Measurements from ENCODE around the gene SLIT3.

The SLIT3 gene

GRCh38 chr5:169300468-169301385 lies at the start of gene SLIT3:
Gene SLIT3 (minus strand): TSS chr5:169301139. CDS start chr5:169300709, 430 bp downstream.
- DNase-seq: no peak

GRCh38 chr5:169350016-169350415 lies 49.1 kb upstream of the SLIT3 start:
- DNase-seq: no peak

GRCh38 chr5:169347786-169348185 lies 46.8 kb upstream of the SLIT3 start:
- DNase-seq: no peak

- no peak for DNase-seq
Observed at GRCh38 chr5:169344629-169345028, 43.7 kb upstream of the SLIT3 start.

GRCh38 chr5:169343766-169344165 lies 42.8 kb upstream of the SLIT3 start:
- DNase-seq: no peak

GRCh38 chr5:169341556-169341955 lies 40.6 kb upstream of the SLIT3 start:
- no peak for DNase-seq

GRCh38 chr5:169339869-169340268 lies 38.9 kb upstream of the SLIT3 start:
- DNase-seq: no peak

GRCh38 chr5:169336242-169336641 lies 35.3 kb upstream of the SLIT3 start:
- no peak for DNase-seq

GRCh38 chr5:169335806-169336205 lies 34.9 kb upstream of the SLIT3 start:
- DNase-seq: no peak

GRCh38 chr5:169333518-169333917 lies 32.6 kb upstream of the SLIT3 start:
- DNase-seq: no peak

- DNase-seq: no peak
Observed at GRCh38 chr5:169331292-169331852, 30.4 kb upstream of the SLIT3 start.

GRCh38 chr5:169328401-169328800 lies 27.5 kb upstream of the SLIT3 start:
- DNase-seq: no peak

- DNase-seq: no peak
Observed at GRCh38 chr5:169325273-169325672, 24.3 kb upstream of the SLIT3 start.

GRCh38 chr5:169318556-169318955 lies 17.6 kb upstream of the SLIT3 start:
- DNase-seq: no peak

- DNase-seq: no peak
Observed at GRCh38 chr5:169307646-169308045, 6.7 kb upstream of the SLIT3 start.

GRCh38 chr5:169305366-169305765 lies 4.4 kb upstream of the SLIT3 start:
- no peak for DNase-seq

- no peak for DNase-seq
Observed at GRCh38 chr5:169304175-169304574, 3.2 kb upstream of the SLIT3 start.

GRCh38 chr5:169303119-169303515 lies 2.2 kb upstream of the SLIT3 start:
- DNase-seq: no peak

- DNase-seq: peak; percentile 42
Observed at GRCh38 chr5:169302491-169303118, 1.7 kb upstream of the SLIT3 start.

- DNase-seq: no peak
Observed at GRCh38 chr5:169301986-169302385, 1.0 kb upstream of the SLIT3 start.

- no peak for DNase-seq
Observed at GRCh38 chr5:169301386-169301934, 521 bp upstream of the SLIT3 start.

- DNase-seq: no peak
Observed at GRCh38 chr5:169299663-169300467, 1.1 kb downstream of the SLIT3 start.

GRCh38 chr5:169299191-169299662 lies 1.7 kb downstream of the SLIT3 start:
- no peak for DNase-seq
